Endothelial cell (in vitro differentiated cells): ENCODE measurements around the gene MFRP. TPM values are rescaled to one million over a fixed set of nuclear protein-coding genes. Genes with fewer than 3 reads are reported as not detected.

ENCODE experiments used
- DNase-seq: peaks from one replicate; pipeline ENCODE4 v3.0.0; 2021; ENCODE audit warnings: low spot score
- H3K27ac Mint-ChIP-seq: one replicate; pipeline ENCODE4 v1.8.0; 2021; ENCODE audit warnings: mixed read lengths, inconsistent platforms; ENCODE audit not compliant: unreplicated experiment
- H3K27me3 Mint-ChIP-seq: one replicate; pipeline ENCODE4 v1.8.0; 2021; ENCODE audit warnings: mild to moderate bottlenecking, moderate library complexity, mixed read lengths, inconsistent platforms; ENCODE audit not compliant: unreplicated experiment
- H3K36me3 Mint-ChIP-seq: one replicate; pipeline ENCODE4 v1.8.0; 2021; ENCODE audit warnings: mild to moderate bottlenecking, low read depth, mixed read lengths, inconsistent platforms; ENCODE audit not compliant: unreplicated experiment
- H3K4me1 Mint-ChIP-seq: one replicate; pipeline ENCODE4 v1.8.0; 2021; ENCODE audit warnings: mild to moderate bottlenecking, mixed read lengths, inconsistent platforms; ENCODE audit not compliant: unreplicated experiment
- H3K4me3 Mint-ChIP-seq: one replicate; pipeline ENCODE4 v1.8.0; 2021; ENCODE audit warnings: mild to moderate bottlenecking, mixed read lengths, inconsistent platforms; ENCODE audit not compliant: unreplicated experiment
- H3K9me3 Mint-ChIP-seq: one replicate; pipeline ENCODE4 v1.8.0; 2021; ENCODE audit warnings: mixed read lengths, inconsistent platforms; ENCODE audit not compliant: unreplicated experiment
- microRNA-seq: library from miRNA; unstranded; fragments of <30 nt; microRNA quantifications from one replicate; pipeline ENCODE4, GENCODE V29; 2020; ENCODE audit not compliant: unreplicated experiment
- total RNA-seq: library from RNA; stranded (reverse); fragmentation: NEBNext Ultra II Directional; extraction: Animal tissue kit (Norgen Biotek cat#: 25700); gene quantifications from one replicate; pipeline ENCODE4 v1.2.1, GENCODE V29; 2021; ENCODE audit not compliant: unreplicated experiment
- TF ChIP-seq, protein P1 (sequence below): fragments of 200-600 bp; sonication (generic); IDR thresholded peaks from one replicate; pipeline ENCODE4 v1.5.0; 2021; ENCODE audit warnings: antibody characterized with exemption; ENCODE audit not compliant: unreplicated experiment

Gene MFRP
- total RNA-seq, 1 donor from 2014 or later: 0.13 TPM

DNA sequence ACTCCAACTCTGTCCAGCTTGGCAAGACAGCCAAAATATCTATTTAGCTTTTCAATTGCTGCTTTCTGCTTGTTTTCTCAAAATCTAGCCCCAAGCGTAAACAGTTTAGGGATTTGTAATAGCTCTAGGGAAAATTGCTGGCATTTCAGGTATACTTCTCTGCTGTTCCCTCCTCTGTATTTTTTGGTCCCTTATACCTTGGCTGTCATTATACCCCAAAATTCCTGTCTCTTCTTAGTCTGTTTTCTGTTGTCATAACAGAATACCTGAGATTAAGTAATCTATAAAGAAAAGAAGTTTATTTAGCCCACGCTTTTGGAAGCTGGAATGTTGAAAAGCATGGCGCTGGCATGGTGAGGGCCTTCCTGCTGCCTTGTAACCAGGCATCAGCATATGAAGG, 53.0 kb downstream of the MFRP start:
- TF ChIP-seq, protein P1, sequence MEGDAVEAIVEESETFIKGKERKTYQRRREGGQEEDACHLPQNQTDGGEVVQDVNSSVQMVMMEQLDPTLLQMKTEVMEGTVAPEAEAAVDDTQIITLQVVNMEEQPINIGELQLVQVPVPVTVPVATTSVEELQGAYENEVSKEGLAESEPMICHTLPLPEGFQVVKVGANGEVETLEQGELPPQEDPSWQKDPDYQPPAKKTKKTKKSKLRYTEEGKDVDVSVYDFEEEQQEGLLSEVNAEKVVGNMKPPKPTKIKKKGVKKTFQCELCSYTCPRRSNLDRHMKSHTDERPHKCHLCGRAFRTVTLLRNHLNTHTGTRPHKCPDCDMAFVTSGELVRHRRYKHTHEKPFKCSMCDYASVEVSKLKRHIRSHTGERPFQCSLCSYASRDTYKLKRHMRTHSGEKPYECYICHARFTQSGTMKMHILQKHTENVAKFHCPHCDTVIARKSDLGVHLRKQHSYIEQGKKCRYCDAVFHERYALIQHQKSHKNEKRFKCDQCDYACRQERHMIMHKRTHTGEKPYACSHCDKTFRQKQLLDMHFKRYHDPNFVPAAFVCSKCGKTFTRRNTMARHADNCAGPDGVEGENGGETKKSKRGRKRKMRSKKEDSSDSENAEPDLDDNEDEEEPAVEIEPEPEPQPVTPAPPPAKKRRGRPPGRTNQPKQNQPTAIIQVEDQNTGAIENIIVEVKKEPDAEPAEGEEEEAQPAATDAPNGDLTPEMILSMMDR: no peak
- DNase-seq: no peak
- Mint-ChIP-seq H3K27ac (no peak overlapping the region), H3K36me3 (peaks cover 21% of the 10 kb centered on the region), H3K27me3 (no peaks in the 10 kb centered on the region), H3K4me3 (no peak overlapping the region), H3K9me3 (no peaks in the 10 kb centered on the region), H3K4me1 (no peaks in the 10 kb centered on the region)

DNA sequence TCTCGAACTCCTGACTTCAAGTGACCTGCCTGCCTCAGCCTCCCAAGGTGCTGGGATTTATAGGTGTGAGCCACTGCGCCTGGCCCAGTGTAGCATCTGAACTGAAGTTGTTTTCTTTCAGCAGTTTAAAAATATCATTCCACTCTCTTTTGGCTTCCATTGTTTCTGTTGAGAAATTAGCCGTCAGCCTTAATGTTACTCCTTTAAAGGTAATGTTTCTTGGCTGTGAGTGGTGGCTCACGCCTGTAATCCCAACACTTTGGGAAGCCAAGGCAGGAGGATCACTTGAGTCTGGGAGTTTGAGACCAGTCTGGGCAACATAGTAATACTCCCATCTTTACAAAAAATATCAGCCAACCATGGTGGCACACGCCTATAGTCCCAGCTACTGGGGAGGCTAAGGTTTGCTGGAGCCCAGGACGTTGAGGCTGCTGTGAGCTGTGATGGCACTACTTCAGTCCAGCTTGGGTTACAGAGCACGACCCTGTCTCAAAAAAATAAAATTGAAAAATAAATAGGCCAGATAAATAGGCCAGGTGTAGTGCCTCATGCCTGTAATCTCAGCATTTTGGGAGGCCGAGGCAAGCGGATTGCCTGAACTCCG, 55.5 kb downstream of the MFRP start:
- Mint-ChIP-seq H3K36me3 (peaks cover 29% of the 10 kb centered on the region), H3K4me1 (no peaks in the 10 kb centered on the region), H3K27me3 (no peaks in the 10 kb centered on the region), H3K4me3 (no peak overlapping the region), H3K9me3 (no peaks in the 10 kb centered on the region), H3K27ac (no peak overlapping the region)
- TF ChIP-seq, protein P1: no peak
- no peak for DNase-seq

Small RNAs within 50 kb of the gene (microRNA-seq; reads per million reads assigned to microRNA genes)
- 0.42 reads per million for gene MIR6756

Other genes with a start within 250 kb of the MFRP start
- gene DPAGT1, start 244.9 kb downstream of the MFRP start, total RNA-seq: 53.2 TPM
- 11.7 TPM for gene C2CD2L, start 239.4 kb downstream of the MFRP start, total RNA-seq
- 33.6 TPM for gene HINFP, start 225.1 kb downstream of the MFRP start, total RNA-seq
- 0.10 TPM for gene ABCG4, start 197.7 kb downstream of the MFRP start, total RNA-seq
- gene NLRX1, start 178.0 kb downstream of the MFRP start, total RNA-seq: 12.3 TPM
- not detected for gene NHERF4, start 161.2 kb downstream of the MFRP start, total RNA-seq
- 47.5 TPM for gene CBL, start 140.4 kb downstream of the MFRP start, total RNA-seq
- 78.3 TPM for gene MCAM, start 29.6 kb downstream of the MFRP start, total RNA-seq
- gene RNF26, start 12.2 kb downstream of the MFRP start, total RNA-seq: 31.5 TPM
- gene C1QTNF5, start 5.8 kb downstream of the MFRP start, total RNA-seq: 26.0 TPM
- 1.5 TPM for gene USP2, start 35.0 kb upstream of the MFRP start, total RNA-seq
- 526 TPM for gene THY1, start 76.5 kb upstream of the MFRP start, total RNA-seq